ENCODE results near the gene ADCY7. TPM values are rescaled to one million over a fixed set of nuclear protein-coding genes. Genes with fewer than 3 reads are reported as not detected.

The ADCY7 gene
- total and polyA plus RNA-seq, 2 of the 4 experiments (the other 2 are of a cell fraction) = 15.2 to 17.1 TPM

DNA sequence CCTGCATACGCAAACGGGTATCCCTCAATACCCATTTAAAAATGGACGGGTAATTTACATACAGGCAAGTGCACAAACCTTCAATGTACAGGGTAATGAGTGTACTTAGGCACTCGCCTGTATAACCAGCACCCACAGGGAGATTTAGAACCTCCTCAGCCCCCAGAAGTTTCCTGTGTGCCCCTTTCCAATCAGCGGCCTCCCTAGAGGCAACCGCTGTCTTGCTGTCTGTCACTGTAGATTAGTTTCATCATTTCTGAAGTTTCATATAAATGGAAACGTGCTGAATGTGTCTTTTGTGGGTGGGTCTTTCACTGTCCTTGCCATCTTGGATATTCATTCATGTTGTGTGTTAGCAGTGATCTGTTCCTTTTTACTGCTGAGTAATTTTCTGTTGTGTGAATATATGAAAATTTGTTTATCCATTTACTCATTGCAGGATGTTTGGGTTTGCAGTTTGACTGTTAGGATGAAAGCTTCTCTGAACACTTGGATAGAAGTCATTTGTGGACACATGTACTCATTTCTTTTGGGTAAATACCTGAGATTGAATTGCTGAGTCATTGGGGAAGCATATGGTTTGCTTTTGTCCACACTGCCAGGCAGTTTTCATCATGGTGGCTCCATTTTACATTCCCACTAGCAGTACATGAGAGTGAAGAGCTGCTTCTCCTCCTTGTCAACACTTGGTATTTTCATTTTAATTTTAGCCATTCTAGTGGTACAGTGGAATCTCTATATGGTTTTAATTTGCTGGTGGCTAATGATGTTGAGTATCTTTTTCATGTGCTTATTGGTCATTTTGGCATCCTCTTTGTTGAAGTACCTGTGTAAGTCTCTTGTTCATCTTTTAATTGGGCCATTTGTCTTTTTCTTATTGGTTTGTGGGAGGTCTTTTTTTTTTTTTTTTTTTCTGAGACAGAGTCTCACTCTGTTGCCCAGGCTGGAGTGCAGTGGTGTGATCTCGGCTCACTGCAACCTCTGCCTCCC lies 2.1 kb upstream of the ADCY7 start:
- H3K4me2 ChIP-seq (ENCODE audit: low read depth, low read length) = no peak overlapping the region
- peaks cover 13% of the 10 kb centered on the region; the same call in 1 of the 2 replicates for H3K9me1 ChIP-seq (ENCODE audit: insufficient read depth, low read length)
- H3K79me1 ChIP-seq (ENCODE audit: low read depth in 1 of 2, low read length in 2 of 2) = peaks cover 16 to 33% of the 10 kb centered on the region in 2 experiments; a peak in 3 of 4 replicates
- no TSS peak for BruUV-seq (replicated peaks)
- ATAC-seq (ENCODE audit: low read depth) = no peak
- 0 out of 2 replicates have a peak overlapping the region, but pooled peaks have one; percentile 18 for H3K18ac ChIP-seq (ENCODE audit: low read depth, low read length)
- dilution Hi-C loops (cut with HindIII; ENCODE audit: low sequenced_read_pairs, unreplicated experiment) (no loop called here), in situ Hi-C loops (cut with MboI; ENCODE audit: low sequenced_read_pairs) (no loop called here), intact Hi-C loops (cut with micrococcal nuclease) (no loop called here)
- DNase-seq = peak; percentile 65
- H3K4ac ChIP-seq (ENCODE audit: low read depth, low read length) = peak overlapping the region; percentile 59
- no peak overlapping the region for H2AFZ ChIP-seq (replicated peaks; ENCODE audit: low read length, poor library complexity)
- no peak overlapping the region for H4K5ac ChIP-seq (ENCODE audit: low read depth, low read length)
- H3K27me3 ChIP-seq (ENCODE audit: control insufficient read depth, insufficient read depth, low read length) = peaks cover 6% of the 10 kb centered on the region
- TF ChIP-seq, protein P1, sequence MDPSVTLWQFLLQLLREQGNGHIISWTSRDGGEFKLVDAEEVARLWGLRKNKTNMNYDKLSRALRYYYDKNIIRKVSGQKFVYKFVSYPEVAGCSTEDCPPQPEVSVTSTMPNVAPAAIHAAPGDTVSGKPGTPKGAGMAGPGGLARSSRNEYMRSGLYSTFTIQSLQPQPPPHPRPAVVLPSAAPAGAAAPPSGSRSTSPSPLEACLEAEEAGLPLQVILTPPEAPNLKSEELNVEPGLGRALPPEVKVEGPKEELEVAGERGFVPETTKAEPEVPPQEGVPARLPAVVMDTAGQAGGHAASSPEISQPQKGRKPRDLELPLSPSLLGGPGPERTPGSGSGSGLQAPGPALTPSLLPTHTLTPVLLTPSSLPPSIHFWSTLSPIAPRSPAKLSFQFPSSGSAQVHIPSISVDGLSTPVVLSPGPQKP (IDR thresholded peaks at IDR 0.05; ENCODE audit: borderline replicate concordance, low read depth, low read length) = no peak
- TF ChIP-seq MAFK (IDR thresholded peaks at IDR 0.05; ENCODE audit: low read depth, low read length) = peak; percentile 44; the same call in 1 of the 2 replicates
- peak; percentile 96 for TF ChIP-seq NFE2L2 (IDR thresholded peaks at IDR 0.05; ENCODE audit: low read depth, low read length)
- no peak overlapping the region for H3K27ac ChIP-seq (ENCODE audit: insufficient read depth, low read length)
- no peaks in the 10 kb centered on the region for H4K20me1 ChIP-seq (ENCODE audit: insufficient read depth, low read length)
- ChIA-PET CTCF (no interaction called here), POLR2A (ENCODE audit: unreplicated experiment) (no interaction called here)
- no peak overlapping the region for H2AK9ac ChIP-seq (replicated peaks; ENCODE audit: low read depth, low read length, poor library complexity)
- no peak overlapping the region for H2BK15ac ChIP-seq (ENCODE audit: low read depth, low read length)
- peak overlapping the region; percentile 54 for H2BK20ac ChIP-seq (ENCODE audit: low read depth, low read length)
- H4K8ac ChIP-seq (ENCODE audit: low read depth in 2 of 2, low read length in 2 of 2) = peak overlapping the region in 1 of 2 experiments; percentile 26; a peak in 1 of 4 replicates
- peak overlapping the region; percentile 38; the same call in 1 of the 2 replicates for H3K14ac ChIP-seq (replicated peaks; ENCODE audit: low read depth, low read length)
- H3K56ac ChIP-seq (ENCODE audit: extremely low read depth, insufficient read depth, low read length) = no peak overlapping the region
- H3K9me3 ChIP-seq (ENCODE audit: control insufficient read depth, insufficient read depth, low read length) = peaks cover 4% of the 10 kb centered on the region
- no peak overlapping the region for H3K4me3 ChIP-seq (ENCODE audit: insufficient read depth, low read depth, low read length)
- peaks cover 24% of the 10 kb centered on the region for H3K4me1 ChIP-seq (ENCODE audit: control insufficient read depth, insufficient read depth, low read length)
- no peak overlapping the region for H2AK5ac ChIP-seq (ENCODE audit: low read depth, low read length)
- no peak overlapping the region for H4K91ac ChIP-seq (ENCODE audit: insufficient read depth, low read depth, low read length)
- peak overlapping the region; percentile 16 for H2BK5ac ChIP-seq (ENCODE audit: low read depth, low read length, poor library complexity, severe bottlenecking)
- peak overlapping the region; percentile 17 for H2BK120ac ChIP-seq (ENCODE audit: low read depth, low read length)
- no peaks in the 10 kb centered on the region for H3K36me3 ChIP-seq (ENCODE audit: control insufficient read depth, insufficient read depth, low read length)
- 100% methylated on average over 1 of the region's 8 CpGs; no CpG with 5 or more reads in 1 of the 2 experiments for WGBS, 2 experiments (ENCODE audit: extremely low coverage in 2 of 2, insufficient read length in 1 of 2)
- H3K9ac ChIP-seq (ENCODE audit: low read depth, low read length) = no peak overlapping the region
- no peak overlapping the region for H3K23ac ChIP-seq (ENCODE audit: low read depth, low read length)

Measured in IMR-90 (cell line).